Mammary epithelial cell (primary cell): ENCODE results near the gene DDC.

Source experiments
- EZH2 ChIP-seq: IDR thresholded peaks from 2 replicates; pipeline ENCODE4 v1.6.1; 2012; ENCODE audit warnings: low read length, inconsistent platforms, borderline replicate concordance
- TF ChIP-seq, protein P1 (sequence below), 2 donors: IDR thresholded peaks in 1 of 2; conservative IDR thresholded peaks in 1 of 2; 2 replicates each; pipeline ENCODE4 v1.5.1; 2011 to 2012; ENCODE audit warnings: inconsistent platforms in 2 of 2, low read length in 2 of 2, mild to moderate bottlenecking in 2 of 2, control low read depth in 1 of 2, low read depth in 1 of 2; ENCODE audit not compliant: insufficient read depth in 1 of 2; ENCODE audit errors: extremely low read depth in 1 of 2

DNA sequence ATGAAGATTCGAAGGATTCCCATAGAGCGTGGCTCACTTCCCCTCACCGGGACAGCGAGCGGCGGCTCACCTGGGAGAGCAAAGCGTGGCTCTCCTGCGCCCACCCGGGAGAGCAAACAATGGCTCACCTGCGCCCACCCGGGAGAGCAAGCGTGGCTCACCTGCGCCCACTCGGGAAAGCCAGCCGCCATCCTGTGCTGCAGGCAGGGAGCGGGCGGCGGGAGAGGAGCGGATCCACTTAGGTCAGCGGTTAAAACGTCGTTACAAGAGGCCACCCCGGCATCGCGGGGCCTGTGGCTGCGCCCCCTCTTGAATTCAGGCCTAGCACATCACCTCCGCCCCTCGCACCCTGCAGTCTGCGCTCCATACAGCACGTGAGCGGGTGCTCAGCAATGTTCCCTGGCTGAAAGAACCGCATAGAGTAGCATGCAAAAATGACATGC is 114.6 kb downstream of the DDC start:
- TF ChIP-seq, protein P1, sequence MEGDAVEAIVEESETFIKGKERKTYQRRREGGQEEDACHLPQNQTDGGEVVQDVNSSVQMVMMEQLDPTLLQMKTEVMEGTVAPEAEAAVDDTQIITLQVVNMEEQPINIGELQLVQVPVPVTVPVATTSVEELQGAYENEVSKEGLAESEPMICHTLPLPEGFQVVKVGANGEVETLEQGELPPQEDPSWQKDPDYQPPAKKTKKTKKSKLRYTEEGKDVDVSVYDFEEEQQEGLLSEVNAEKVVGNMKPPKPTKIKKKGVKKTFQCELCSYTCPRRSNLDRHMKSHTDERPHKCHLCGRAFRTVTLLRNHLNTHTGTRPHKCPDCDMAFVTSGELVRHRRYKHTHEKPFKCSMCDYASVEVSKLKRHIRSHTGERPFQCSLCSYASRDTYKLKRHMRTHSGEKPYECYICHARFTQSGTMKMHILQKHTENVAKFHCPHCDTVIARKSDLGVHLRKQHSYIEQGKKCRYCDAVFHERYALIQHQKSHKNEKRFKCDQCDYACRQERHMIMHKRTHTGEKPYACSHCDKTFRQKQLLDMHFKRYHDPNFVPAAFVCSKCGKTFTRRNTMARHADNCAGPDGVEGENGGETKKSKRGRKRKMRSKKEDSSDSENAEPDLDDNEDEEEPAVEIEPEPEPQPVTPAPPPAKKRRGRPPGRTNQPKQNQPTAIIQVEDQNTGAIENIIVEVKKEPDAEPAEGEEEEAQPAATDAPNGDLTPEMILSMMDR (conservative IDR thresholded peaks at IDR 0.05 in 1 of 2, IDR thresholded peaks at IDR 0.05 in 1 of 2; ENCODE audit: extremely low read depth in 1 of 2, insufficient read depth in 1 of 2, low read depth in 1 of 2, low read length in 2 of 2) = no peak
- no peak for TF ChIP-seq EZH2
